ENCODE data around the gene TCEAL5. TPM values are rescaled to one million over a fixed set of nuclear protein-coding genes. Genes with fewer than 3 reads are reported as not detected.
"Not testable (repeated sequence)": the region's sequence is repeated elsewhere in the genome, so short reads cannot be mapped to it uniquely, and the experiment has no call there.

TCEAL5 gene
- total RNA-seq, 1 donor from 2014 or later = not detected

DNA sequence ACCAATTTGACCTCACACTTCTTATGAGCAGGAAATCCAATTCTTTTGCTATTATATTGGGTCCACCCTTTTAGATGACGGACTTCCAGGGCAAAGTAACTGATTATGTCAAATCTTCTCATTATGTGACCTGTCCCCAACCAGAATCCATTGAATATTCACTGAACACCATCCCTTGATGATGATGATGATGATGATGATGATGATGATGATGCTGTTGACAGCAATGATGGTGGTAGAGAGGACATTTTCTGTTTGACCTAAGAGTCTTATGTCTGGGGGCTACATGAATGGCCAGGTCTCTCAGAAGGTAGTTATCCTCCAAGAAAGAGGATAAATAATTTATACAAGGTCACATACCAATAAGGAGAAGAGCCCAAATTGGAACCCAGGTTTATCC is 26.7 kb downstream of the TCEAL5 start:
- Mint-ChIP-seq H3K27ac (peak overlapping the region; percentile 87), H3K4me1 (ENCODE audit: unreplicated experiment) (peaks cover 14% of the 10 kb centered on the region), H3K36me3 (peaks cover 17% of the 10 kb centered on the region), H3K4me3 (no peak overlapping the region), H3K27me3 (no peaks in the 10 kb centered on the region), H3K9me3 (no peaks in the 10 kb centered on the region)
- DNase-seq (ENCODE audit: extremely low spot score, unreplicated experiment) = no peak
- TF ChIP-seq, protein P1, sequence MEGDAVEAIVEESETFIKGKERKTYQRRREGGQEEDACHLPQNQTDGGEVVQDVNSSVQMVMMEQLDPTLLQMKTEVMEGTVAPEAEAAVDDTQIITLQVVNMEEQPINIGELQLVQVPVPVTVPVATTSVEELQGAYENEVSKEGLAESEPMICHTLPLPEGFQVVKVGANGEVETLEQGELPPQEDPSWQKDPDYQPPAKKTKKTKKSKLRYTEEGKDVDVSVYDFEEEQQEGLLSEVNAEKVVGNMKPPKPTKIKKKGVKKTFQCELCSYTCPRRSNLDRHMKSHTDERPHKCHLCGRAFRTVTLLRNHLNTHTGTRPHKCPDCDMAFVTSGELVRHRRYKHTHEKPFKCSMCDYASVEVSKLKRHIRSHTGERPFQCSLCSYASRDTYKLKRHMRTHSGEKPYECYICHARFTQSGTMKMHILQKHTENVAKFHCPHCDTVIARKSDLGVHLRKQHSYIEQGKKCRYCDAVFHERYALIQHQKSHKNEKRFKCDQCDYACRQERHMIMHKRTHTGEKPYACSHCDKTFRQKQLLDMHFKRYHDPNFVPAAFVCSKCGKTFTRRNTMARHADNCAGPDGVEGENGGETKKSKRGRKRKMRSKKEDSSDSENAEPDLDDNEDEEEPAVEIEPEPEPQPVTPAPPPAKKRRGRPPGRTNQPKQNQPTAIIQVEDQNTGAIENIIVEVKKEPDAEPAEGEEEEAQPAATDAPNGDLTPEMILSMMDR (conservative IDR thresholded peaks at IDR 0.05) = no peak

DNA sequence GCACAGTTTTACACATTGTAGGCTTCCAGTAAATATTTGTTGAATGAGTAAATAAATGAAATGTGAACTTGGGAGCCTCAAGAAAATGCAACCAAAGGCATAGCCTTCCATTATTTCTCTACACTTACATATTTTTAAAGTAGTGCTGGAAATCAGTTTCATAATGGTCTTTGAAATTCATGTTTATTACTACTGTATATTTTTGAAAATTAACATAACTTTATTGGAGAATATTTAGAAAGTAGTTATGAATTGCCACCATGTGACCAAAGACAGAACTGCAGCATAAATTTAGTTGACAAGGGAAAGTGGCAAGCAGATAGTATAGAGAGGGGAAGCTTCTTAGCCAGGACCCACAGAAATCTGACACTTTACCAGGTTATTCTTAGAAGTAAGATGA is 28.0 kb downstream of the TCEAL5 start:
- Mint-ChIP-seq H3K4me1 (ENCODE audit: unreplicated experiment) (peaks cover 8% of the 10 kb centered on the region), H3K36me3 (peaks cover 6% of the 10 kb centered on the region), H3K27ac (peak overlapping the region; percentile 52), H3K9me3 (no peaks in the 10 kb centered on the region), H3K27me3 (no peaks in the 10 kb centered on the region), H3K4me3 (no peak overlapping the region)
- no peak for DNase-seq (ENCODE audit: extremely low spot score, unreplicated experiment)
- TF ChIP-seq, protein P1 (conservative IDR thresholded peaks at IDR 0.05) = peak; percentile 68

DNA sequence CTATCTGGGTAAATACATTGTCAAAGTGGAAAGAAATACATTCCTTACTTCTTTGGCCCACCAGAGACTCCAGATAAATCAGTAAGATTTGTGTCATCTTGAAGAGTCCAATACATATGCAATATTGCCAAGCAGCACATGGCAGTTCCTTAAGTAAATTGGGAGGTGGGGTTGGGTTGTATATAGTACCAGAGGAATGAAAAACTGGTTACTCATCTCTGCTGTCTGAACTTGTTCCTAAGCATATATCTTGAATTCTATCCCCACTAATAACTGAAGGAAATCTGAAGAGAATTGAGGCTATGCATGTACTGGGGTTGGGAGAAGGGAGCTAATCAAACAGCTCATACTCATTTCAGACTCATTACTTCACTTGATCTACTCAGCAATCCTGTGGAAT is 36.4 kb downstream of the TCEAL5 start:
- TF ChIP-seq, protein P1 (conservative IDR thresholded peaks at IDR 0.05) = no peak
- Mint-ChIP-seq H3K4me1 (ENCODE audit: unreplicated experiment) (no peaks in the 10 kb centered on the region), H3K27ac (no peak overlapping the region), H3K9me3 (no peaks in the 10 kb centered on the region), H3K27me3 (peaks cover 7% of the 10 kb centered on the region), H3K36me3 (no peaks in the 10 kb centered on the region), H3K4me3 (no peak overlapping the region)
- no peak for DNase-seq (ENCODE audit: extremely low spot score, unreplicated experiment)

DNA sequence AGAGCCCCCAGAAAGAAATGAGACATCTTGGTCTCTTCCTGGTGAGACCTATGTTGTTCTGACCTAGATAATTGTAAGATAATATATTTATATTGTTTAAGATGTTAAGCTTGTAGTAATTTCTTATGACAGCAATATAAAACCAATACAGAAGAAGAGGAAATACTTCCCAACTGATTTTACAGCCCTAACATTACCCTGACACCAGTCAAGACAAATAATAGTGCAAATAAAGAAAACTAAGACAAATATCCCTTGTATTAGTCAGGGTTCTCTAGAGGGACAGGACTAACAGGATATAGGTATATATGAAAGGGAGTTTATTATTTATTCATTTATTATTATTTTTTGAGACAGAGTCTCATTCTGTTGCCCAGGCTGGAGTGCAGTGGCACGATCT is 40.3 kb downstream of the TCEAL5 start:
- H3K27ac Mint-ChIP-seq = no peak overlapping the region
- TF ChIP-seq, protein P1 (conservative IDR thresholded peaks at IDR 0.05) = no peak
- no peaks in the 10 kb centered on the region for H3K4me1 Mint-ChIP-seq (ENCODE audit: unreplicated experiment)
- no peak for DNase-seq (ENCODE audit: extremely low spot score, unreplicated experiment)
- H3K9me3 Mint-ChIP-seq = no peaks in the 10 kb centered on the region
- H3K27me3 Mint-ChIP-seq = no peaks in the 10 kb centered on the region
- H3K36me3 Mint-ChIP-seq = no peaks in the 10 kb centered on the region
- no peak overlapping the region for H3K4me3 Mint-ChIP-seq

DNA sequence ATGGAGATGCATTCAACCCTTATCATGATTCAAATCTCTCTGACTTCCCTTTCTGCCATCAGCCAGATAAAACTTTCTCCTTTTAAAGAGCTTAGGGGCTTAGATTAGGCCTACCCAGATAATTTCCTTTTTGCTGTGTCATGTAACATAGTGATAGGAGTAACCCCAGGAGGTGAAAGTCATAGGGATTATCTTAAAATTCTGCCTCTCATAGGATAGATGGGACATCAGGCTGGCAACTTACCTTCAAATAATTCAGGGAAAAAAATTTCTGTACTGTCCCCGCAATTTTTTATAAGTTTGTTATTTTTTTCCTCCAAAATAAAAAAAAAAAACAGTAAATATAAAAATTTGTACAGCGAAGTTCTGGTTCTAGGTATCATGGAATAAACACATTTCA is 40.9 kb downstream of the TCEAL5 start:
- H3K27me3 Mint-ChIP-seq, H3K27ac Mint-ChIP-seq: not testable (repeated sequence)

DNA sequence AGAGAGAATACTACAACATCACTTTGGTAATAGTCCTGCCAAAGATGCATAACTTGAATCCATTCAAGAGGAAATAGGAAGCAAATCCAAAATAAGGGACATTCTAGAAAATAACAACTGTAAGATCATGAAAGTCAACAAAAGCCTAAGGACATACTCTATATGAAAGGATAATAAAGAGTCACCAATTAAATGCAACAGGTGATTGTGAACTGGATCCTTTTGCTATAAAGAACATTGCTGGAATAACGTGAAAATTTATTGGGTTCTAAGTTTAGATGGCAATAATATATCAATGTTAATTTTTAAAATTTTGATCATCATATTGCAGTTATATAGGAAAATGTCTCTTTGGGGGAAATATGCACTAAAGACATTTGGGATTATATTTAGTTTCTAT is 41.7 kb downstream of the TCEAL5 start:
- no peaks in the 10 kb centered on the region for H3K9me3 Mint-ChIP-seq
- no peak overlapping the region for H3K27ac Mint-ChIP-seq
- no peak overlapping the region for H3K4me3 Mint-ChIP-seq
- TF ChIP-seq, protein P1 (conservative IDR thresholded peaks at IDR 0.05) = no peak
- H3K27me3 Mint-ChIP-seq = no peaks in the 10 kb centered on the region
- DNase-seq (ENCODE audit: extremely low spot score, unreplicated experiment) = no peak
- H3K36me3 Mint-ChIP-seq = no peaks in the 10 kb centered on the region
- no peaks in the 10 kb centered on the region for H3K4me1 Mint-ChIP-seq (ENCODE audit: unreplicated experiment)

More for the DNA sequence above, 40.9 kb downstream of the TCEAL5 start:
- H3K4me1 Mint-ChIP-seq (ENCODE audit: unreplicated experiment); H3K9me3 Mint-ChIP-seq; H3K4me3 Mint-ChIP-seq; DNase-seq (ENCODE audit: extremely low spot score, unreplicated experiment); H3K36me3 Mint-ChIP-seq: not testable (repeated sequence)
